Hepatocyte (in vitro differentiated cells): ENCODE results near the gene TPRN. TPM values are rescaled to one million over a fixed set of nuclear protein-coding genes. Genes with fewer than 3 reads are reported as not detected.
A peak's percentile ranks its signal among the peaks of the same experiment; 100 is the strongest.

Source experiments
- DNase-seq: peaks from one replicate; pipeline ENCODE4 v3.0.0-alpha.2; 2016; ENCODE audit warnings: low spot score
- H2AFZ ChIP-seq: fragments of 200-600 bp; sonication (generic); 2 replicates; pipeline ENCODE4 v1.6.0; 2016; ENCODE audit warnings: antibody characterized with exemption, mild to moderate bottlenecking
- H3K27ac ChIP-seq: fragments of 200-600 bp; sonication (generic); 2 replicates; pipeline ENCODE4 v1.5.1; 2016; ENCODE audit warnings: mild to moderate bottlenecking
- H3K27me3 ChIP-seq: fragments of 200-600 bp; sonication (generic); 2 replicates; pipeline ENCODE4 v1.6.1; 2016
- H3K36me3 ChIP-seq: fragments of 200-600 bp; sonication (generic); replicated peaks from 2 replicates; pipeline ENCODE4 v1.5.1; 2016; ENCODE audit warnings: low read depth; ENCODE audit not compliant: insufficient read depth
- H3K4me1 ChIP-seq: fragments of 200-600 bp; sonication (generic); 2 replicates; pipeline ENCODE4 v1.5.1; 2016; ENCODE audit warnings: mild to moderate bottlenecking, moderate library complexity; ENCODE audit not compliant: insufficient read depth
- H3K4me2 ChIP-seq: fragments of 200-600 bp; sonication (generic); 2 replicates; pipeline ENCODE4 v1.6.0; 2016
- H3K4me3 ChIP-seq: fragments of 200-600 bp; sonication (generic); 2 replicates; pipeline ENCODE4 v1.5.1; 2016; ENCODE audit warnings: mild to moderate bottlenecking
- H3K79me2 ChIP-seq: fragments of 200-600 bp; sonication (generic); 2 replicates; pipeline ENCODE4 v1.6.0; 2017; ENCODE audit warnings: mild to moderate bottlenecking
- H3K9me2 ChIP-seq: fragments of 200-600 bp; sonication (generic); replicated peaks from 2 replicates; pipeline ENCODE4 v1.6.0; 2017; ENCODE audit warnings: mild to moderate bottlenecking; ENCODE audit not compliant: insufficient read depth
- H3K9me3 ChIP-seq: fragments of 200-600 bp; sonication (generic); 2 replicates; pipeline ENCODE4 v1.5.1; 2016; ENCODE audit warnings: low read depth, mild to moderate bottlenecking
- H4K20me1 ChIP-seq: fragments of 200-600 bp; sonication (generic); 2 replicates; pipeline ENCODE4 v1.6.0; 2016; ENCODE audit warnings: mild to moderate bottlenecking; ENCODE audit not compliant: insufficient read depth, poor library complexity, severe bottlenecking
- CTCF ChIP-seq: fragments of 200-600 bp; sonication (generic); IDR thresholded peaks from 2 replicates; pipeline ENCODE4 v1.5.1; 2016; ENCODE audit warnings: antibody characterized with exemption, mild to moderate bottlenecking; ENCODE audit not compliant: poor library complexity
- EZH2 ChIP-seq: fragments of 200-600 bp; sonication (generic); IDR thresholded peaks from 2 replicates; pipeline ENCODE4 v1.6.1; 2016; ENCODE audit warnings: antibody characterized with exemption, mild to moderate bottlenecking, borderline replicate concordance
- EZH2phosphoT487 ChIP-seq: fragments of 200-600 bp; sonication (generic); IDR thresholded peaks from one replicate; pipeline ENCODE4 v1.6.1; 2018; ENCODE audit warnings: antibody characterized with exemption, mild to moderate bottlenecking, low read depth, moderate library complexity; ENCODE audit not compliant: unreplicated experiment, severe bottlenecking
- WGBS: methylation state at CpG from one replicate; pipeline ENCODE4 v1.1.6; 2016; ENCODE audit warnings: low lambda C conversion rate; ENCODE audit errors: missing lambda C conversion rate; 5-methylcytosine and 5-hydroxymethylcytosine counted together
- polyA plus RNA-seq: library from polyadenylated mRNA; unstranded; fragments of >200 nt; fragmentation: Nextera tagmentation; extraction: Ambion mirVana; gene quantifications from 2 replicates; pipeline ENCODE4 v1.2.1, GENCODE V29; 2016
- total RNA-seq: library from RNA; depleted of rRNA; stranded (reverse); fragments of >200 nt; gene quantifications from 2 replicates; pipeline ENCODE4 v1.2.3, GENCODE V29; 2014

Gene TPRN
- total and polyA plus RNA-seq, 2 experiments from 2014 or later: 34.4 to 104 TPM

GRCh38 chr9:137174722-137175293 lies 25.7 kb downstream of the TPRN start:
- Histone ChIP-seq H3K27me3 (peaks cover 19% of the 10 kb centered on the region), H3K4me1 (peaks cover 2% of the 10 kb centered on the region), H2AFZ (no peak overlapping the region), H3K4me3 (no peak overlapping the region), H3K36me3 (no peaks in the 10 kb centered on the region), H3K79me2 (no peaks in the 10 kb centered on the region), H3K9me3 (no peaks in the 10 kb centered on the region), H3K4me2 (no peak overlapping the region), H3K9me2 (no peaks in the 10 kb centered on the region), H3K27ac (no peak overlapping the region), H4K20me1 (no peaks in the 10 kb centered on the region)
- no peak for TF ChIP-seq EZH2phosphoT487
- no peak for TF ChIP-seq EZH2
- TF ChIP-seq CTCF: peak; percentile 1
- no peak for DNase-seq
- 62% methylated on average over 17 of the region's 34 CpGs for WGBS

GRCh38 chr9:137173796-137174664 lies 26.5 kb downstream of the TPRN start:
- no peak overlapping the region for H3K4me3 ChIP-seq
- H3K27me3 ChIP-seq: peaks cover 27% of the 10 kb centered on the region
- H3K27ac ChIP-seq: no peak overlapping the region
- H4K20me1 ChIP-seq: no peaks in the 10 kb centered on the region
- no peaks in the 10 kb centered on the region for H3K36me3 ChIP-seq
- H3K4me1 ChIP-seq: peaks cover 7% of the 10 kb centered on the region
- H3K4me2 ChIP-seq: no peak overlapping the region
- H3K9me2 ChIP-seq: no peaks in the 10 kb centered on the region
- no peak for TF ChIP-seq EZH2phosphoT487
- TF ChIP-seq EZH2: no peak
- no peak for TF ChIP-seq CTCF
- 88% methylated on average over 45 of the region's 45 CpGs for WGBS
- no peaks in the 10 kb centered on the region for H3K9me3 ChIP-seq
- H3K79me2 ChIP-seq: no peaks in the 10 kb centered on the region
- no peak for DNase-seq
- no peak overlapping the region for H2AFZ ChIP-seq

GRCh38 chr9:137172901-137173795 lies 27.4 kb downstream of the TPRN start:
- H3K4me3 ChIP-seq: no peak overlapping the region
- no peak overlapping the region for H2AFZ ChIP-seq
- H3K9me2 ChIP-seq: no peaks in the 10 kb centered on the region
- H3K27ac ChIP-seq: no peak overlapping the region
- WGBS: 85% methylated on average over 19 of the region's 21 CpGs
- peaks cover 12% of the 10 kb centered on the region for H3K4me1 ChIP-seq
- peaks cover 32% of the 10 kb centered on the region for H3K27me3 ChIP-seq
- H3K9me3 ChIP-seq: no peaks in the 10 kb centered on the region
- DNase-seq: no peak
- no peaks in the 10 kb centered on the region for H4K20me1 ChIP-seq
- TF ChIP-seq EZH2phosphoT487: no peak
- TF ChIP-seq CTCF: no peak
- no peak for TF ChIP-seq EZH2
- H3K79me2 ChIP-seq: no peaks in the 10 kb centered on the region
- H3K36me3 ChIP-seq: no peaks in the 10 kb centered on the region
- H3K4me2 ChIP-seq: no peak overlapping the region
